ENCODE data around the gene TAS1R1.

GRCh38 chr1:6625584-6626149, 70.6 kb downstream of the TAS1R1 start:
- TF ChIP-seq BACH1 (IDR thresholded peaks at IDR 0.05; ENCODE audit: borderline replicate concordance): no peak
- TF ChIP-seq, protein P1, sequence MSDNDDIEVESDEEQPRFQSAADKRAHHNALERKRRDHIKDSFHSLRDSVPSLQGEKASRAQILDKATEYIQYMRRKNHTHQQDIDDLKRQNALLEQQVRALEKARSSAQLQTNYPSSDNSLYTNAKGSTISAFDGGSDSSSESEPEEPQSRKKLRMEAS (IDR thresholded peaks at IDR 0.05; ENCODE audit: low read depth, low read length): no peak
- no peak for TF ChIP-seq KDM1A (IDR thresholded peaks at IDR 0.05; ENCODE audit: borderline replicate concordance)
- TF ChIP-seq IKZF1 (conservative IDR thresholded peaks at IDR 0.05): no peak

Measured in GM12878 (cell line).